ENCODE results near the gene DENND2D. TPM values are rescaled to one million over a fixed set of nuclear protein-coding genes. Genes with fewer than 3 reads are reported as not detected.
"Not testable (repeated sequence)": the region's sequence is repeated elsewhere in the genome, so short reads cannot be mapped to it uniquely, and the experiment has no call there.

The DENND2D gene
- total RNA-seq, 4 donors from 2014 or later: 25.3 to 37.1 (median 31.8) TPM

DNA sequence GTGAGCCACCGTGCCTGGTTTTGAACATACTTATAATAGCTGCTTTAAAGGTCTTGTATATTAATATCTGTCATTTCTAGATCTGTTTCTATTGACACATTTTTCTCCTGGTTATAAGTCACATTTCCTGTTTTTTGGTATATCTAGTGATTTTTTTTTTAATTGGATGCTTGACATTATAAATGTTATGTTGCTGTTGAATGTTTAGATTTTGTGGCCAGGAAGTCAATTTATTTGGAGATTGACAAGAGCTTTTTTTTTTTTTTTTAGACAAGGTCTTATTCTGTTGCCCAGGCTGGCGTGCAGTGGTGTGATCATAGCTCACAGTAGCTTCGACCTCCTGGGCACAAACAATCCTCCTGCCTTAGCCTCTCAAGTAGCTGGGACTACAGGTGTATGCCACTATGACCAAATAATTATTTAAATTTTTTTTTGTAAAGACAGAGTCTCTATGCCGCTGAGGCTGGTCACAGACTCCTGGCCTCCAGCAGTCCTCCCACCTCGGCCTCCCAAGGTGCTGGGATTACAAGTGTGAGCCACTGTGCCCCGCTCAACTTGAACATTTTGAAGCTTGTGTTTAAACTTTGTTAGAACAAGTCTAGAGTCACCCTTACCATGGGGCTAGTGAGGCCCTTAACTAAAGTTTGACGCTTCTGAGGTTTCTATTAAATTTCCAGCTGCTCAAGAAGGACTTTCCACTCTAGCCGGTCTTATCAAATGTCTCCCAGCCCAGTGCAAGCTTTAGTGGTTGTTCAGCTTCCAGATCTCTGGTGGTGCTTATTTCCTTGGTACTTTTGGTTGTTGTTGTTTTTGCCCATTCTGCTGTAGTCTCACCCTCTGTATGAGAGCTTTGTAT lies 18.5 kb upstream of the DENND2D start:
- H3K27ac ChIP-seq: no peak overlapping the region
- H3K4me3 ChIP-seq: no peak overlapping the region
- TF ChIP-seq POLR2AphosphoS5 (IDR thresholded peaks at IDR 0.05) (no peak), EP300 (IDR thresholded peaks at IDR 0.05) (no peak), POLR2A (IDR thresholded peaks at IDR 0.05) (no peak)
- TF ChIP-seq, protein P1, sequence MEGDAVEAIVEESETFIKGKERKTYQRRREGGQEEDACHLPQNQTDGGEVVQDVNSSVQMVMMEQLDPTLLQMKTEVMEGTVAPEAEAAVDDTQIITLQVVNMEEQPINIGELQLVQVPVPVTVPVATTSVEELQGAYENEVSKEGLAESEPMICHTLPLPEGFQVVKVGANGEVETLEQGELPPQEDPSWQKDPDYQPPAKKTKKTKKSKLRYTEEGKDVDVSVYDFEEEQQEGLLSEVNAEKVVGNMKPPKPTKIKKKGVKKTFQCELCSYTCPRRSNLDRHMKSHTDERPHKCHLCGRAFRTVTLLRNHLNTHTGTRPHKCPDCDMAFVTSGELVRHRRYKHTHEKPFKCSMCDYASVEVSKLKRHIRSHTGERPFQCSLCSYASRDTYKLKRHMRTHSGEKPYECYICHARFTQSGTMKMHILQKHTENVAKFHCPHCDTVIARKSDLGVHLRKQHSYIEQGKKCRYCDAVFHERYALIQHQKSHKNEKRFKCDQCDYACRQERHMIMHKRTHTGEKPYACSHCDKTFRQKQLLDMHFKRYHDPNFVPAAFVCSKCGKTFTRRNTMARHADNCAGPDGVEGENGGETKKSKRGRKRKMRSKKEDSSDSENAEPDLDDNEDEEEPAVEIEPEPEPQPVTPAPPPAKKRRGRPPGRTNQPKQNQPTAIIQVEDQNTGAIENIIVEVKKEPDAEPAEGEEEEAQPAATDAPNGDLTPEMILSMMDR (IDR thresholded peaks at IDR 0.05): no peak
- WGBS: 94% methylated on average over 8 of the region's 8 CpGs
- no peaks in the 10 kb centered on the region for H3K27me3 ChIP-seq
- no peaks in the 10 kb centered on the region for H3K9me3 ChIP-seq
- H3K36me3 ChIP-seq: no peaks in the 10 kb centered on the region
- peaks cover 13% of the 10 kb centered on the region for H3K4me1 ChIP-seq
- no peak for DNase-seq (ENCODE audit: low spot score in 2 of 2)

- no peak for DNase-seq (ENCODE audit: low spot score in 2 of 2)
- Histone ChIP-seq H3K36me3 (no peaks in the 10 kb centered on the region), H3K27me3 (no peaks in the 10 kb centered on the region), H3K27ac (no peak overlapping the region), H3K4me1 (peaks cover 6% of the 10 kb centered on the region), H3K4me3 (no peak overlapping the region), H3K9me3 (no peaks in the 10 kb centered on the region)
- TF ChIP-seq POLR2A (IDR thresholded peaks at IDR 0.05): no peak
- TF ChIP-seq POLR2AphosphoS5 (IDR thresholded peaks at IDR 0.05): no peak
- TF ChIP-seq, protein P1 (IDR thresholded peaks at IDR 0.05): no peak
- TF ChIP-seq EP300 (IDR thresholded peaks at IDR 0.05): no peak
- WGBS: 75% methylated on average over 5 of the region's 5 CpGs
Observed at GRCh38 chr1:111217183-111217910, 16.9 kb upstream of the DENND2D start.

DNA sequence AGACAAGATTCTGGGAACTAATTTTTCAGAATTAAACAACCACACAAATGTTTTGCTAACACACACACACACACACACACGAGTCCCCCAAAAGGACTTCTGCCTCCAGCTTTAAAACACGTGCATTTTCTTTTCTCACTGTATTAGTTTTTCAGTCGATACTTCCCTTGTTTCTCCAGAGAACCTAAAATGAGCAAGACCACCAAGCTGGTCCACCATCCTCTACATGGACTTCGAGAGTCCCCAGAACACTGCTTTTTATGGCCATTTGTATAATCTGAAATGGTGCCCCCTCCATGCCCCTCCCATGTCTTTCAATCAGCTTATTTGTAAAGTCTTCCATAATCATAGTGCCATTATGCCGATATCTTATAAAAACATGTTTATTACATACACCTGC lies 16.3 kb upstream of the DENND2D start:
- Histone ChIP-seq H3K9me3 (no peaks in the 10 kb centered on the region), H3K36me3 (no peaks in the 10 kb centered on the region), H3K27ac (no peak overlapping the region), H3K4me3 (no peak overlapping the region), H3K27me3 (no peaks in the 10 kb centered on the region), H3K4me1 (peaks cover 4% of the 10 kb centered on the region)
- no peak for DNase-seq (ENCODE audit: low spot score in 2 of 2)
- TF ChIP-seq EP300 (IDR thresholded peaks at IDR 0.05): no peak
- TF ChIP-seq POLR2A (IDR thresholded peaks at IDR 0.05): no peak
- TF ChIP-seq POLR2AphosphoS5 (IDR thresholded peaks at IDR 0.05): no peak
- TF ChIP-seq, protein P1 (IDR thresholded peaks at IDR 0.05): no peak
- WGBS: 81% methylated on average over 5 of the region's 5 CpGs

- not testable (repeated sequence) for DNase-seq (ENCODE audit: low spot score in 2 of 2); H3K9me3 ChIP-seq; H3K4me3 ChIP-seq; H3K27ac ChIP-seq; H3K36me3 ChIP-seq; H3K27me3 ChIP-seq; H3K4me1 ChIP-seq
- 88% methylated on average over 2 of the region's 2 CpGs for WGBS
Observed at GRCh38 chr1:111215285-111215684, 14.8 kb upstream of the DENND2D start.

DNA sequence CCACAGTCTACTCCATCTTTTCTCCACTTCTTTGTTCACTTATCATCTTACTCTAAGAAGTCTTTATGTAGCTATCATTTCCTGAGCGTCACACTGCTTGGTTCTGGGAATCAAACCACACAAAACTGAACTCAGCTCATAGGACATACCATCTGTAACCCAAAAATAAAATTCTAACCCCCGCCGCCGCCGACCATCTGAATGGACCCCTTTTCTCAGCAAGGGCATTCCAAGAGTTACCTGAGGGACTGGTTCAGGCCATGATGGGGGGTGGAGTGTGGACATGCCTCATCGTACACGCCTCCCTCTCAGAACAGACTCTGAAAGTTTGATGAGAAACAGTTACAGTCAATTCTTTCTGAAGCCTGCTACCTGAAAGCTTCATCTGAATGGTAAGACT lies 14.4 kb upstream of the DENND2D start:
- 85% methylated on average over 7 of the region's 7 CpGs for WGBS
- Histone ChIP-seq H3K27ac (no peak overlapping the region), H3K27me3 (no peaks in the 10 kb centered on the region), H3K4me3 (no peak overlapping the region), H3K9me3 (no peaks in the 10 kb centered on the region), H3K36me3 (no peaks in the 10 kb centered on the region), H3K4me1 (no peaks in the 10 kb centered on the region)
- no peak for DNase-seq (ENCODE audit: low spot score in 2 of 2)
- TF ChIP-seq, protein P1 (IDR thresholded peaks at IDR 0.05): no peak
- TF ChIP-seq EP300 (IDR thresholded peaks at IDR 0.05) (no peak), POLR2A (IDR thresholded peaks at IDR 0.05) (no peak), POLR2AphosphoS5 (IDR thresholded peaks at IDR 0.05) (no peak)

Measured in suprapubic skin (tissue), 4 donors.